Neuron (in vitro differentiated cells): Measurements from ENCODE around the gene LRRK1.

ENCODE experiments used
- H2AFZ ChIP-seq: one replicate; pipeline ENCODE4 v1.6.1; 2013; ENCODE audit warnings: low read depth, mild to moderate bottlenecking, inconsistent platforms, low read length, moderate library complexity
- H3K27me3 ChIP-seq: one replicate; pipeline ENCODE4 v1.6.1; 2013; ENCODE audit warnings: low read length; ENCODE audit not compliant: insufficient read depth
- H3K36me3 ChIP-seq: one replicate; pipeline ENCODE4 v1.6.1; 2013; ENCODE audit warnings: low read length; ENCODE audit not compliant: insufficient read depth
- H3K4me1 ChIP-seq: one replicate; pipeline ENCODE4 v1.6.1; 2013; ENCODE audit warnings: low read length; ENCODE audit not compliant: insufficient read depth
- H3K4me3 ChIP-seq: 2 replicates; pipeline ENCODE4 v1.5.1; 2013; ENCODE audit warnings: mild to moderate bottlenecking, low read length, moderate library complexity
- H3K9me3 ChIP-seq: one replicate; pipeline ENCODE4 v1.6.1; 2013; ENCODE audit warnings: low read length

The LRRK1 gene

DNA sequence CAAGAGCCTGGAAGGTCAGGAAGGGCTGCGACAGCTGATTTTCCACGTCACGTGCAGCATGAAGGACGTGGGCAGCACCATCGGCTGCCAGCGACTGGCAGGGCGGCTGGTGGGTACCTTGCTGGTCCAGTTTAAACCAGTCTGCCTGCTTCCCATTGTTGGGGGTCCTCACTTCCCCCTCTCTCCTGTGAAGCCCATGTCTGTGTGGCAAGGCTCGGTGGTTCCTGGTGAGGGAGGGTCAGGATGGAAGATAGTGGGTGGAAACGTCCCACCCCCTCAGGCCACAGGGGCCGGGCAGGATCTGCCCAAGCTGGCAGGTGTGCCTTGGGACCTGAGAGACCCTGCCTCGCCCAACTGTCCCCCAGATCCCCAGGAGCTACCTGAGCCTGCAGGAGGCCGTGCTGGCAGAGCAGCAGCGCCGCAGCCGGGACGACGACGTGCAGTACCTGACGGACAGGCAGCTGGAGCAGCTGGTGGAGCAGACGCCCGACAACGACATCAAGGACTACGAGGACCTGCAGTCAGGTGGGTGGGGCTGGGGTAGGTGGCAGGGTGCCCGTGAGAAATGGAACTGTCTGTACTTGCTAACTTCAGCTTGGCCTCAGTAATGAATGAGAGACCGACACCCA, 108.2 kb downstream of the LRRK1 start:
- Histone ChIP-seq H2AFZ (no peak overlapping the region), H3K36me3 (no peaks in the 10 kb centered on the region), H3K4me3 (no peak overlapping the region), H3K4me1 (peaks cover 20% of the 10 kb centered on the region), H3K27me3 (no peaks in the 10 kb centered on the region), H3K9me3 (no peaks in the 10 kb centered on the region)

DNA sequence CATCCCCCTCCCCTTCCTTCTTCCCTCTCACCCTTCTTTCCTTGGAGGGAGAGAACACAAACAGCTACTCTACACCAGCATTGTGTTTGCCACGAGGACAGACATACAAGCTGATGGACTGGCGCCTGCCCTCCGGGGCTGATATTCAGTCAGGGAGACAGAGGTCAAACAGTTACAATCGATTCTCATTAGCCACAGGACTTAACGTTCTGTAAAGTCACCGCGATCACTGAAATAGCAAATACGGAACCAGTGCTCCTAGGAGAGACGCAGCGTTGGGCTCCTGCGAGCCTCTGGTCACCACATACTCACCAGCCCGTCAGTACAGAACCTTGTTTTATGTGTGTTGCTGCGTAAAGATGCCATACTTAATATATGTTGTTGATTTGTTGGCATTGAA, 108.8 kb downstream of the LRRK1 start:
- Histone ChIP-seq H3K4me1 (peaks cover 20% of the 10 kb centered on the region), H3K36me3 (no peaks in the 10 kb centered on the region), H3K4me3 (no peak overlapping the region), H3K27me3 (no peaks in the 10 kb centered on the region), H3K9me3 (no peaks in the 10 kb centered on the region), H2AFZ (no peak overlapping the region)

DNA sequence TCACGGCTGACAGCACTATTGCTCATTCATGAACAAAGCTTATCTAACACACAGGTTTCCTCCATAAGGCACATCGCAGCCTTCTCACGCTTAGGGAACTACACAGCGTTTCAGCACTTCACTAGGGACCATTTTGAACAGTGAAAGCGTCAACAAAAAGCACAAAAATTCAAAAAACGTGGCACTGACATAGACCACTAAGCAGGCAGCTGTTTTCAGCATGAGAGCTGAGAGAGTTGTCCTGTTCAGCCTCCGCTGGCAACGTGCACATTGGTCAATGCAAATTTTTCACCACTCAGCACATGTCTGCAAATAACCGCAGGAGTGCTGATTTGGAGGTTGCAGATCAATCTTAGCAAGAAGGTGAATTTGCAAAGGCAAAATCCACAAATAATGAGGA, 109.2 kb downstream of the LRRK1 start:
- Histone ChIP-seq H3K36me3 (no peaks in the 10 kb centered on the region), H3K9me3 (no peaks in the 10 kb centered on the region), H3K4me1 (peaks cover 19% of the 10 kb centered on the region), H3K27me3 (no peaks in the 10 kb centered on the region), H3K4me3 (no peak overlapping the region), H2AFZ (no peak overlapping the region)

DNA sequence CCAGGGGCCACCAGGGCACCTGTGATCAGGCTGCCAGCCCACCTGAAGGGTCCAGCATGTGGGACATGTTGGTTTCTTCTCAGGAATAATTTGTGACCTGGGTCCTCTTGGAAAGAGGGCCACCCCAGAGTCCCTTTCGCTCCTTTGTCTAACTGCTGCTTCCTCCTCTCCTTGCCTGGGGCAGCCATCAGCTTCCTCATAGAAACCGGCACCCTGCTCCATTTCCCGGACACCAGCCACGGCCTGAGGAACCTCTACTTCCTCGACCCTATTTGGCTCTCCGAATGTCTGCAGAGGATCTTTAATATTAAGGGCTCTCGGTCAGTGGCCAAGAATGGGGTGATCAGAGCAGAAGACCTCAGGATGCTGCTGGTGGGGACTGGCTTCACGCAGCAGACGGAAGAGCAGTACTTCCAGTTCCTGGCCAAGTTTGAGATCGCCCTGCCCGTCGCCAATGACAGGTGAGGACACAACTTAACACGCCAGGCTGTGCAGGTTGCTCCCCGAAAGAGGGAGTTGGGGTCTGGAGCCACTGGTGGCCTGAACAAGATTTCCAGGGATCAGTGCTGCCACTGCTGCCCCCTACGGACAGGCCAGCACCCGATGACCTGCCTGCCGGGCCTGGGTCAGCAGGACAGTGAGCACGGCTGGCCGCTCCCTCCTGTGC, 109.7 kb downstream of the LRRK1 start:
- Histone ChIP-seq H2AFZ (no peak overlapping the region), H3K36me3 (no peaks in the 10 kb centered on the region), H3K4me1 (peaks cover 13% of the 10 kb centered on the region), H3K9me3 (no peaks in the 10 kb centered on the region), H3K4me3 (no peak overlapping the region), H3K27me3 (no peaks in the 10 kb centered on the region)

DNA sequence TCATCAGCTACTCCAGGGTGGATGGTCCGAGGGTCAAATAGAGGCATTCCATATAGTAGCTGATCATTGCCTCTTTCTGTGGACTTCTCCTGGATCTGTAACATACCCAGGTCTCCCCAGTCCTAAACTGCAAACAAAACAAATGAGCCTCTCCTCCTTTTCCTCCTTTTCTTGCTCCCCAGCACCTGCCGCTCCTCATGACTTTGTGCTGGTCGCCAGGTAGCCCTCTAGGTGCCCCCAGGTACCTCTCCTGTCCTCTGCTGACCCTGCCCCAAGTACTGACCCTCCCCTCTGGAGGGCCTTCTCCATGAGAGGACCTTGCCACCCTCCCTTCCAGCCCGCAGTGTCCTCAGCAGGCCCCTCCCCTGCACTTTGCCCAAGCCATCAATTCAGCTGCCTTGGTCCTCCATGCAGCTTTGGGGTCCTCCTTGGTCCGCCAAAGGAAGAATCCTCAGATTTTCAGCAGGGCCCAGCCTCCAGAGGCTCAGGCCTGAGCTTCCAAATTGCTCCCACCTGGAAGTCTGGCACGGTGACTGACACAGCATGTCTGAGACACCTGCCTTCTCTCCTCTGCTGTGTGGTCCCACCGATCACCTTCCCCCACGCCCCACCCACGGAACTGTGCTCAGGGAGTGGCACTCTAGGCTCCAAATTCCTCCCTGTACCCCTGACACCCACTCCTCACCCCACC, 111.0 kb downstream of the LRRK1 start:
- Histone ChIP-seq H3K9me3 (no peaks in the 10 kb centered on the region), H2AFZ (no peak overlapping the region), H3K4me3 (no peak overlapping the region), H3K36me3 (no peaks in the 10 kb centered on the region), H3K4me1 (peaks cover 5% of the 10 kb centered on the region), H3K27me3 (no peaks in the 10 kb centered on the region)

DNA sequence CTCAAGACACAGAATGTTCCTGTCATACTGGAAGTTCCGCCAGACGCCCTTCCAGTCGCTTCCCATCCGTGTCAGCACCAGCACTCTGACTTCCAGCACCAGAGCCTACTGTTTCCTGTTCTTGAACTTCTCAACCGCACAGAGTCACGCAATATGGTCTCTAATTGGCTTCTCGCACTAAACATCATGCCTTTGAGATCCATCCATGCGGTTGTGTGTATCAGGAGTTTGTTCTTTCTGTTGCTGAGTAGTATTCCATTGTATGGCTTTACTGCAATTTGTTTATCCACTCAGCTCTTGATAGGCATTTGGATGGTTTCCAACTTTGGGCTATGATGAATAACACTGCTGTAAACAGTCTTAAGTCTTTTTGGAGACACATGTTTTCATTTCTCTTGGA, 112.1 kb downstream of the LRRK1 start:
- no peaks in the 10 kb centered on the region for H3K27me3 ChIP-seq
- H3K9me3 ChIP-seq: no peaks in the 10 kb centered on the region
- no peaks in the 10 kb centered on the region for H3K36me3 ChIP-seq

DNA sequence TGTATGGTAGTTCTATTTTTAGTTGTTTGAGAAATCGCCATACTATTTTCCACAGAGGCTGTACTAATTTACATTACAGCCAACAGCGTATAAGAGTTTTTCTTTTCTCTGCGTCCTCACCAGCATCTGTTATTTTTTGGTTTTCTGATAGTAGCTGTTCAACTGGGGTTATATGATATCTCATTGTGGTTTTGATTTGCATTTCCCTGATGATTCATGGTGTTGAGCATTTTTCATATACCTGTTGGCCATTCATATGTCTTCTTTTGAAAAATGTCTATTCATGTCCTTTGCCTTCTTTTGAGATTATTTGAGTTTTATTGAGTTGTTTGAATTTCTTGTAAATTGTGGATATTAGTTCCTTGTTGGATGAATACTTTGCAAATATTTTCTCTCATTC, 114.6 kb downstream of the LRRK1 start:
- Histone ChIP-seq H3K9me3 (no peaks in the 10 kb centered on the region), H3K4me3 (no peak overlapping the region), H3K4me1 (no peaks in the 10 kb centered on the region), H3K27me3 (no peaks in the 10 kb centered on the region), H3K36me3 (no peaks in the 10 kb centered on the region), H2AFZ (no peak overlapping the region)

More for the DNA sequence above, 112.1 kb downstream of the LRRK1 start:
- Histone ChIP-seq H3K4me1 (peaks cover 5% of the 10 kb centered on the region), H2AFZ (no peak overlapping the region), H3K4me3 (no peak overlapping the region)

DNA sequence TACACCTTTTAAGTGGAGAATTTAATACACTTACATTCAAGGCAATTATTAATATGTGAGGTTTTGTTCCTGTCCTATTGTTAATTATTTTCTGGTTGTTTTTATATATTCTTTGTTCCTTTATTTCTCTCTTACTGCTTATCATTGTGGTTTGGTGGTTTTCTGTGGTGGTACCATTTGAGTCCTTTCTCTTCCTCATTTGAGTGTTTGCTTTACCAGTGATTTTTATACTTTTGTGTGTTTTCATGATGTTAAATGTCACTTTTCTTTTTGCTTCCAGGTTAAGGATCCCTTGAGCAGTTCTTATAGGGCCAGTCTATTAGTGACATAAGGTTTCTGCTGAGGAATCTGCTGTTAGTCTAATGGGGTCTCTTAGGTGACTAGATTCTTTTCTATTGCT, 116.5 kb downstream of the LRRK1 start:
- Histone ChIP-seq H3K4me3 (no peak overlapping the region), H3K27me3 (no peaks in the 10 kb centered on the region), H2AFZ (no peak overlapping the region), H3K36me3 (no peaks in the 10 kb centered on the region), H3K9me3 (no peaks in the 10 kb centered on the region), H3K4me1 (no peaks in the 10 kb centered on the region)

DNA sequence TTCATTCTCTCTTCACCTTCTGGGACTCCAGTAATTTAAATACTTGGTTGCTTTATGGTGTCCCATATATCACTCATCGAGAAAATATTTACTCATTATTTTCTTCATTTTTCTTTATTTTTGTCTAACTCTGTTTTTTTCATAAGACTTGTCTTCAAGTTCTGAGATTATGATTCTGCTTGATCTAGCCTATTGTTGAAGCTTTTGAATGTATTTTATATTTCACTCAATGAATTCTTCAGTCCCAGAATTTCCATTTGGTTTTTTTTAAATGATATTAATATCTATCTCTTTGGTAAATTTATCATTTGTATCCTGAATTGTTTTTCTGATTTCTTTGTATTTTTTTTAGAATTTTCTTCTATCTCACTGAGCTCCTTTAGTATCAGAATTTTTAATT, 117.0 kb downstream of the LRRK1 start:
- Histone ChIP-seq H3K4me3 (no peak overlapping the region), H3K36me3 (no peaks in the 10 kb centered on the region), H3K9me3 (no peaks in the 10 kb centered on the region), H2AFZ (no peak overlapping the region), H3K27me3 (no peaks in the 10 kb centered on the region), H3K4me1 (no peaks in the 10 kb centered on the region)

DNA sequence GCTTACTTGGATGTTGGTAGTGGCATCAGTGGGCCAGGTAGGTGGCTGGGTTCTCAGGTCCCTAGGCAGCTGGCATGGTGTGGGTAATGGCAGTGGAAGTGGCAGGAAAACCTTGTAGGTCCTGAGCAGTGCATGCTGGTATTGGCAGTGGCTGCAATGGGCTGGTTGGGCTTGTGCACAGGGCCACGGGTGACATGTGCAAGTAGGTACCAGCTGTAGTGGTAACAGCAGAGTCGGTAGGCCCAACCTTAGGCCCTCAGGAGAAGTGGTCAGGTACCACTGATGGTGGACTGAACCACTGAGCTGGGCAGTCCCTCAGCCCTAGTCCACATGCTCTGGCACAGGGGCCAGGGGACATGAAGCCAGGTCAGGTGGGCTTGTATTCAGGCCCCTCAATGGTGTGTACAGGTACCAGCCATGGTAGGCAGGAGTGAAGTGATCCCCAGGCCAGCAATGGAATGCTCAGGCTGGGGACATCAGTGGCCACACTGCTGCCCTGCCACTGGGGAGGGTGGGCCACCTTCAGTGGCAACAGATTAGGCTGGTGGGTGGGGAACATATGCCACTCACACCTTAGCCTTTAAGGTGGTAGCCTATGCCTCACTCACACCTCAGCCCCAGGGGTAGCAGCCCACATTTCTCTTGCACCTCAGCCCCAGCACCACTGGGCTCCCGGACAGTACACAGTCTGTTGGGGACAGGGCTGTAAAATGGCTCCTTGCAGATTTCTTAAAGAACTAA, 118.1 kb downstream of the LRRK1 start:
- no peaks in the 10 kb centered on the region for H3K36me3 ChIP-seq

DNA sequence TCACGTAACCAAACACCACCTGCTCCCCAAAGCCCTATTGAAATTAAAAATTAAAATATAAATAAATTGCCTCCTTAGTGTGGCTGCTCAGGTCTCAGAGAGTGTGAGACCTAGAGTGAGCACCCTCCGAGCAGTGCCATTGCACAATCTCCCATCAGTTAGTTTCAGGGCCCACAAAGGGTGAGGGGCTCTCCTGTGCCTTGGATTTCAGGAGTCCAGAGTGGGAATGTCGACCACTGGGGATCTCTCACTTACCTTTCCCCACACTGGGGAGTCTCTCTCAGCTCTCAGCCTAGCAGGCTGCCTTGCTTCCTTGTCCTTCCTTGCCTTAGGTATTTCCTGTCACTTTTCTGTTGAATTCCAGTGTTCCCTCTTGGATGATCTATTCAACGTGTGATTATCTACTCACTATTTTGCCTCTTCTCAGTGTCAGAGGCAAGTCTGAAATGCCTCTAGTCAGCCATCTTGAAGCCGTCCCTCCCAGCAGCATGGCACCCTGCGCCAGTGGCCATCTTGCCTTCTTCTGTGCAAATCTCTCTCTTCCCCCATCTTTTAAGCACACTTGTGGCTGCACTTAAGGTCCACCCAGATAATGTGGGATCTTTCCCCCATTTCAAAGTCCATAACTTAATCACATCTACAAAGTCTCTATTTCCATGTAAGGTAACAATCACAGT, 119.3 kb downstream of the LRRK1 start:
- no peaks in the 10 kb centered on the region for H3K36me3 ChIP-seq

More for the DNA sequence above, 118.1 kb downstream of the LRRK1 start:
- H3K9me3 ChIP-seq: no peaks in the 10 kb centered on the region
- H3K4me3 ChIP-seq: no peak overlapping the region
- H3K4me1 ChIP-seq: no peaks in the 10 kb centered on the region
- no peak overlapping the region for H2AFZ ChIP-seq
- no peaks in the 10 kb centered on the region for H3K27me3 ChIP-seq

DNA sequence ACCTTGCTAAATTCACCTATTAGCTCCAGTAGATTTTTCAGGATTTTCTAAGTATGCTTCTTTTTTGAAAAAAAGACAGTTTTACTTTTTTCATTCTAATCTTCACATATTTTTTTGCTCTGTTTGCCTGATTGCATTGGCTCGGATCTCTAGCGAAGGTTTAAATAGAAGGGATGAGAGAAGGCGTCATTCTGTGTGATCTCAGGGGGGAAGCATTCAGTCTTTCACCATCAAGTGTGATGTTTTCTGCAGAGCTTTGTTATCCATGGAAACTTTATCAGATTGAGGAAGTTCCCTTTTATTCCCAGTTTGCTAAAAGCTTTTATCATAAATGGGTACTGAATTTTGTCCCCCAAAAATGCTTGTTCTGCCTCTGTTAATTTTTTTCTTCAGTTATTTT, 120.3 kb downstream of the LRRK1 start:
- H3K27me3 ChIP-seq: no peaks in the 10 kb centered on the region
- H3K4me1 ChIP-seq: no peaks in the 10 kb centered on the region
- H3K36me3 ChIP-seq: no peaks in the 10 kb centered on the region
- H3K4me3 ChIP-seq: no peak overlapping the region
- no peaks in the 10 kb centered on the region for H3K9me3 ChIP-seq
- H2AFZ ChIP-seq: no peak overlapping the region

More for the DNA sequence above, 119.3 kb downstream of the LRRK1 start:
- H3K27me3 ChIP-seq: no peaks in the 10 kb centered on the region
- H3K9me3 ChIP-seq: no peaks in the 10 kb centered on the region
- H3K4me1 ChIP-seq: no peaks in the 10 kb centered on the region
- no peak overlapping the region for H3K4me3 ChIP-seq
- H2AFZ ChIP-seq: no peak overlapping the region
